Muscle layer of duodenum (tissue), 2 donors: ENCODE data around the gene ITSN2.
A peak's percentile ranks its signal among the peaks of the same experiment; 100 is the strongest.

Source experiments
- H3K27ac ChIP-seq: one replicate; pipeline ENCODE4 v1.7.0; 2013; ENCODE audit warnings: mild to moderate bottlenecking, low read length
- H3K27me3 ChIP-seq: one replicate; pipeline ENCODE4 v1.7.0; 2013; ENCODE audit warnings: low read depth, mild to moderate bottlenecking, control low read depth, low read length
- H3K36me3 ChIP-seq, 2 donors: one replicate each; pipeline ENCODE4 v1.7.0; 2013; ENCODE audit warnings: low read length in 2 of 2, control low read depth in 1 of 2, mild to moderate bottlenecking in 1 of 2; ENCODE audit not compliant: insufficient read depth in 2 of 2, control insufficient read depth in 1 of 2
- H3K4me1 ChIP-seq, 2 donors: one replicate each; pipeline ENCODE4 v1.7.0; 2013; ENCODE audit warnings: low read length in 2 of 2, mild to moderate bottlenecking in 2 of 2, control low read depth in 1 of 2, moderate library complexity in 1 of 2; ENCODE audit not compliant: insufficient read depth in 2 of 2, control insufficient read depth in 1 of 2
- H3K4me3 ChIP-seq, 2 donors: one replicate each; pipeline ENCODE4 v1.7.0; 2013; ENCODE audit warnings: low read length in 2 of 2, low read depth in 1 of 2, mild to moderate bottlenecking in 1 of 2
- H3K9me3 ChIP-seq, 2 donors: one replicate each; pipeline ENCODE4 v1.7.0; 2013; ENCODE audit warnings: low read length in 2 of 2, control low read depth in 1 of 2, mild to moderate bottlenecking in 1 of 2; ENCODE audit not compliant: control insufficient read depth in 1 of 2
- donor health status: healthy.

ITSN2 gene

DNA sequence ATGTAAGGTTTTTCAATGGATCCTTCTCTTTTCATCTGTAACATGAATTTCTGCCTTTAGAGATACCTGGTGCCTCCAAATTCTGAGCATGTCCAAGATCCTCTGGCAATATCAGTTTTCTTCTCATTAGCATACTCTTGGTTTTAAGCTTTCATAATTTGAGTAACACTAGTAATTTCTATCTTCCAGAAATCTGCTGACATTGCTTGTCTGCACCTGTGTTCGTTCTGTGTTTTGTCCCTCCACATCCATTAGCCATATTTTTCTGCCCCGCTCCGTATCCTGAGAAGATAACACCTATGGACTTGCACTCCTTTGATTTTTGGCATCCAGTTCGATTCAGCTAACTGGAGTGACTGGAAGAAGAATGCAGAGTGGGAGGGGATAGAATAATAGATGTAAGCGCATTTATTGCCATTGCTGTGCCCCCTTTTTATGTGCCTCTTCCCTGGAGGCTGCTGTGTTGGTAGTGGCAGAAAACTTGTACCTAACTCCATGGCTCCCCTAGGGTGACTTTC is 32.3 kb upstream of the ITSN2 start:
- Histone ChIP-seq H3K27me3 (no peaks in the 10 kb centered on the region), H3K9me3 (no peaks in the 10 kb centered on the region), H3K4me3 (no peak overlapping the region), H3K36me3 (no peaks in the 10 kb centered on the region), H3K4me1 (no peaks in the 10 kb centered on the region), H3K27ac (no peak overlapping the region)

DNA sequence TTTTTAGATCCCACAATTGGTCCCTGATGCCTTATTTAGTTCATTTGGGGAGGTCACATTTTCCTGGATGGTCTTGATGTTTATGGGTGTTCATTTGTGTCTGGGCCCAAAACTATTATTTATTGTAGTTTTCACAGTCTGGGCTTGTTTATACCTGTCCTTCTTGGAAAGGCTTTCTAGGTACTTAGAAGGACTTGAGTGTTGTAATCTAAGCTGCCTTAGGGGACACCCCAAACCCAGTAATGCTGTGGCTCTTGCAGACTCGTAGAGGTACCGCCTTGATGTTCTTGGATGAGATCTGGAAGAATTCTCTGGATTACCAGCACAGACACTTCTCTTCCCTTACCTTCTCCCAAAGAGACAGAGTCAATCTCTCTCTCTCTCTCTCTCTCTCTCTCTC is 25.0 kb upstream of the ITSN2 start:
- no peaks in the 10 kb centered on the region for H3K27me3 ChIP-seq
- H3K36me3 ChIP-seq: no peaks in the 10 kb centered on the region
- no peak overlapping the region for H3K27ac ChIP-seq
- no peaks in the 10 kb centered on the region for H3K9me3 ChIP-seq
- no peak overlapping the region for H3K4me3 ChIP-seq
- H3K4me1 ChIP-seq: no peaks in the 10 kb centered on the region

DNA sequence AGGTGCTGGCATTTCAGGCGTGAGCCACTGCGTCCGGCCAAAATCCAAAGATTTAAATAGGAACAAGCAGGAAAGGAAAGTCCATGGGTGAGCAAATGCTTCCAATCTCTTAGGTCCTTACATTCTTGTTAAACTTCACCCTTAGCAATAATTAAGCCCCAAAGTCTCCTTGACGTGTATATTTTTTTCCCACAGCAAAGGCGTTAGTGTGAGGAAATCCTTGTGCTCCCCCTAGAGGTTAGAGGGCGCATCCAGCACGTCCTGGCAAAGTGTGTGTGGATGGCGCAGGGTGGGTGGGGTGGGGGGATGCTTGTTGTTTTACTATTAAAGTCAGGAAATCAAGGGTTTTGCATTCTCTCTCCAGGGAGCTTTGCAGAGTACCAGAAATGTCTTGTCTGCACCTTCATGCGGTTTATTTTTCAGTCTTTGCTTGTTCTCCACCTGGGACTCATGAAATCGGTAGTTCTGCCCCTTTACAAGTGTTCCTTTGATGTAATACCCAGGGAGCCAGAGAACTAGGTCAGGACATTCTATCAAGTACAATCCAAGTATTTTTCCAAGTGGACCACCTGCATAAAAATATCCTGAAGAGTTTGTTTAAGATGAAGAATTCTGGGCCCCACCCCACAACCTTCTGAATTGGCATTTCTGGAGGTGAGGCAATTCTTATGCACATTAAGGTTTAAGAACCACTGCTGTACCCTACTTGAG is 22.2 kb upstream of the ITSN2 start:
- no peaks in the 10 kb centered on the region for H3K4me1 ChIP-seq
- H3K4me3 ChIP-seq: no peak overlapping the region
- H3K27ac ChIP-seq: no peak overlapping the region
- no peaks in the 10 kb centered on the region for H3K9me3 ChIP-seq
- no peaks in the 10 kb centered on the region for H3K36me3 ChIP-seq
- H3K27me3 ChIP-seq: no peaks in the 10 kb centered on the region

DNA sequence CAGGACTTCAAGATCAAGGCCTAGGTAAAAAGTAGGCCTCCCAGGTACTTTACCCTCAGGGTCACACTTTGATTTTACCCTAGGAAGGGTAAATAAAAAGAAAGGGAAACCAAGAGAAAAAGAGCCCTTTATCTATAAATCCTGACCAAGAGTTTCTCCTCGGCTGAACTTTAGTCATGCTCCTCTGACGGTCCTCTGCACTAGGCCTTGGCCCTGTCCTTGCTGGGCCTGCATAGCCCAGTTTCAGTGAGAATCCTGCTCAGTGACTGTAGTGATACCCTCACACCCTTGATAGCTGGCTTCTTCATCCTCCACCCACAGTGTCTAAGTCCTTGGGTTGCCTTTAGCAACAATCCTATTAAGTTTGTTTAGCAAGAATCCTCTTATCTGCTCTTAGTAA is 20.5 kb upstream of the ITSN2 start:
- Histone ChIP-seq H3K4me1 (no peaks in the 10 kb centered on the region), H3K9me3 (no peaks in the 10 kb centered on the region), H3K27ac (no peak overlapping the region), H3K27me3 (no peaks in the 10 kb centered on the region), H3K36me3 (no peaks in the 10 kb centered on the region), H3K4me3 (no peak overlapping the region)

DNA sequence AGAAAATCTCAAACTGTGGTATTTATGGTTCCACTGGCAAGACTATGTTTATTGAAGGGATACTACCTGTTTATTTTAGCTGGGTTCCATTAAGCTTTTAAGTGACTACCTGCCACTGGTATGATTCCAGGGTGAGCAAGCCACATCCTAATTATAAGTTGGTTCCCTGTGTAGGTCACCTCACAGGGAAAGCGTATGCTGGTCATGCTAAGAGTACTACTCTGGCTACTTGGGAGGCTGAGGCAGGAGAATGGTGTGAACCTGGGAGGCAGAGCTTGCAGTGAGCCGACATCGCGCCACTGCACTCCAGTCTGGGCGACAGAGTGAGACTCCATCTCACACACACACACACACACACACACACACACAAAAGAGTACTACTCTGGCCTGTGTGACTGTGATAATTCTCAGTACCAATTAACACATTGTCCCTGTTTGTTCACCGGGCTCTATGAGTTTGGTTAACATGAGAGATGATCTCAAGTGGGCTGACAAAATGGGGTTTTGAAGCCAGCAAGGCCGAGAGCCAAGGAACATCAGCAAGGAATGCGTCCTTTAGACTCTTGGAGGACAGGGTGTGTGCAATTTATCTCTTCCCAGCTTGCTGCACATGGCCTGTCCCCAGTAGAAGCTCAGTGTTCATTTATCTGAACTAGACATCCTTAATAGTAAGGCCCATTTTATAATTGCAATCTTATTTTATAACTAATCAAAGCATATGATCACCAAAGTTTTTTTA is 15.2 kb upstream of the ITSN2 start:
- Histone ChIP-seq H3K27me3 (no peaks in the 10 kb centered on the region), H3K27ac (no peak overlapping the region), H3K36me3 (no peaks in the 10 kb centered on the region), H3K4me1 (no peaks in the 10 kb centered on the region), H3K4me3 (no peak overlapping the region), H3K9me3 (no peaks in the 10 kb centered on the region)

DNA sequence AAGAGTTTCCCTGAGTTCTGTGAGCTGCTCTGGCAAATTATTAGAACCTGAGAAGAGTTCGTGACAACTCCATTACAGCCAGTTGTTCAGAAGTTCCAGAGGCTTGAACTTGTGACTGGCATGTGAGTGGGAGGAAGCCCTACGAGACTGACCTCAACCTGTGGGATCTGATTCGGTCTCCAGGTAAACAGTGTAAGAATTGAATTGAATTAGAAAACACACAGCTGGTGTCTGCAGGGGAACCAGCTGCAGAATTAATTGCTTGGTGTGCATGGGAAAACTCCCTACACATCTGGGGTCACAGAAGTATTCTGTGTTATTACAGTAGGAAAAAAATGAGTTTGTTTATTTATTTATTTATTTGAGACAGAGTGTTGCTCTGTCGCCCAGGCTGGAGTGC is 14.0 kb upstream of the ITSN2 start:
- H3K4me1 ChIP-seq: no peaks in the 10 kb centered on the region
- H3K36me3 ChIP-seq: no peaks in the 10 kb centered on the region
- H3K9me3 ChIP-seq: no peaks in the 10 kb centered on the region
- no peak overlapping the region for H3K27ac ChIP-seq
- H3K27me3 ChIP-seq: no peaks in the 10 kb centered on the region
- H3K4me3 ChIP-seq: no peak overlapping the region

DNA sequence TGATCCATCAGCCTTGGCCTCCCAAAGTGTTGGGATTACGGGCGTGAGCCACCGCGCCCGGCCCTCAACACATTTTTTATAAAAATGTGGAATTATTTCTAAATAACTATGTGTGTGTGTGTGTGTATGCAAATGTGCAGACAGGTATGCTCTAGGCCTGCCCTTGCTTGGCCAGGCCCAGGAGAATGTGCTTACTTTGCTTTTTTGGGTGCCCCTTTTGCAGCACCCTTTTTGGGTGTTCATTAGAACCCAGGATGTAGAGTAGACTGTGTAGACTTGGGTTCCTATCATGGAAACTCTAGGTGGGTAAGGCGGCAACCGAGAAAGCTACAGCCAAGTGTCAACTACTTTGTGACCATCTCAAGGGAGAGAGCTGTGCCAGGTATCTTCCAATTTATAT is 11.7 kb upstream of the ITSN2 start:
- Histone ChIP-seq H3K27ac (no peak overlapping the region), H3K9me3 (no peaks in the 10 kb centered on the region), H3K4me3 (no peak overlapping the region), H3K4me1 (no peaks in the 10 kb centered on the region), H3K27me3 (no peaks in the 10 kb centered on the region), H3K36me3 (no peaks in the 10 kb centered on the region)

DNA sequence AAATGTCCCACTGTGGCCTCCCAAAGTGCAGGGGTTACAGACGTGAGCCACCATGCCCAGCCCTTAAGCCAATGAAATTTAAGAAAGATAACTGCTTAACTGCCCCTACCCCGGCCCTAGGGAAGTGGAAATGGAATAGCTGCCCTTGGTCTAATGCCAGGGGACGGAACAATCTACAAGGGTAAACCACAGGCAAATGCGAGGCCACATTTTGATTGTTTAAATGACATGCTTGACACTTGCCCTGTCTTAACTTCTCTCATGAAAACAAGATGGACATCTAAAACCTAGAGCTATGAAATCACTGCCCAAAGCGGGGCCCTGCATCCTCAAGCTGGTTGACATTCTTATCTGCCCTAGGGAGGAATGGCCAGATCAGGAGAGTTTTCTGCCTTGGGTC is 5.5 kb upstream of the ITSN2 start:
- Histone ChIP-seq H3K27me3 (no peaks in the 10 kb centered on the region), H3K4me3 (no peak overlapping the region), H3K4me1 (peaks cover 7 to 8% of the 10 kb centered on the region in 2 donors), H3K27ac (no peak overlapping the region), H3K9me3 (no peaks in the 10 kb centered on the region), H3K36me3 (no peaks in the 10 kb centered on the region)

DNA sequence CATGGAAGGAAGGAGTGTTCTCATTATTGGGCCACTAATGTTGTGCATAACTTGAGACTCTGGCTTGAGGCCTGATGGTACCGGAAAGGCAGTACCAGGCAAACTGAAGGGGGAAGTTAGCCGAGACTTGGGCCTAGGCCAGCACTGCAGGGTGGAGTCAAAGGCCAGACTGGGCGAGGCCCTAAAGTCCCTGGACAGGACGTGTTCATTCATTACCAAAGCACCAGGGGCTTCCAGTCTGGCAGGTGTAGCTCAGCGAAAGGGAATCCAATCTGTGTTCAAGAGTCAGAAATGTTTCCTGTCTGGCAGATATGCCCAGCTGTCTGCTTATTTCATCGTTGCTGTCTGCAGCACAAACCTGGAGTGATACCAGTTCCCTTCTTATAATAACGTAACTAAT is 4.7 kb upstream of the ITSN2 start:
- Histone ChIP-seq H3K4me1 (peaks cover 7 to 8% of the 10 kb centered on the region in 2 donors), H3K27me3 (no peaks in the 10 kb centered on the region), H3K4me3 (peak overlapping the region in 1 of 2 donors; percentile 10), H3K27ac (no peak overlapping the region), H3K36me3 (no peaks in the 10 kb centered on the region), H3K9me3 (no peaks in the 10 kb centered on the region)

DNA sequence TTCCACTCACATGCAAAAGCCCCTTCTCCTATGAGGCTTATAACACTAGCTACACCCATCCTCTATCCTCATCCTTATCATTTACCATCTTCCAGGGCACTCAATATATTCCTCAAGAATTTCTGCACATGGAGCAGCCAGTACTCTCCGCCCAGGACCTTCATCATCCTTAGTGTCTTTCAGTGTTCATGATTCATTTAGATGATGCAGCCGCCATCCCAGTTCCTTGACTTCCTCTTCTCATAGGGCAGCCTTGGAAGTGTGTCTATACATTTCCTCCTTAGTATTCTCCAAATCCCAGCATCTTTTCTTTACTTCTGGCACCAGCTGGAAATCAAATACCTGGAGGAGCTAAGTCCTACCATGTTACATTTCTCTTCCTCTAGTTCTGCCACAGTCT is 3.0 kb upstream of the ITSN2 start:
- H3K27ac ChIP-seq: no peak overlapping the region
- H3K9me3 ChIP-seq: no peaks in the 10 kb centered on the region
- H3K4me1 ChIP-seq: peaks cover 7 to 11% of the 10 kb centered on the region in 2 donors
- no peaks in the 10 kb centered on the region for H3K36me3 ChIP-seq
- H3K4me3 ChIP-seq: no peak overlapping the region
- no peaks in the 10 kb centered on the region for H3K27me3 ChIP-seq

DNA sequence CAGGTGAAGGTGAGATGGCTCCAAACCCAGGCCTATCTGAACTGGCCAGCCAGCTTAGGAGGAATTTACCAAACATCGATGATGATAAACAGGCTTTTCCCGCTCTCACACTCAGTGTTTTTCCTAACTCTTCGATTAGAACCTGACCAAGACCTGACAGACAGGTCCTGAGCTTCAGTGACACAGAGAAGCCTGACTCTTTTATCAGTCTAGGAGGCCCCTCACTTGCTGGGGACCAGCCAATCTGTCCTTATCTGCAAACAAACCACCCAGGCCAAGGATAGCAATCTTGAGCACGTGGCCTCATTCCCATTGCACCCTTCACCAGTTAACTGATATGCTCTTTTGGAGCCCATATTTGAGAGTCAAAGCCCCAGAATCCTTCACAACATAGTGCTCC is 1.9 kb upstream of the ITSN2 start:
- H3K4me3 ChIP-seq: no peak overlapping the region
- no peaks in the 10 kb centered on the region for H3K9me3 ChIP-seq
- H3K27me3 ChIP-seq: no peaks in the 10 kb centered on the region
- no peak overlapping the region for H3K27ac ChIP-seq
- no peaks in the 10 kb centered on the region for H3K36me3 ChIP-seq
- H3K4me1 ChIP-seq: peaks cover 7 to 15% of the 10 kb centered on the region in 2 donors
